GM12878 (cell line): ENCODE measurements around the gene NHERF2. TPM values are rescaled to one million over a fixed set of nuclear protein-coding genes. Genes with fewer than 3 reads are reported as not detected.

ENCODE experiments used
- ATAC-seq: fragments of 200-7000 bp; cut with Tn5 transposase; 3 replicates; pipeline ENCODE4 v1.9.1; 2020; ENCODE audit warnings: mild to moderate bottlenecking, moderate library complexity
- BruUV-seq: library from RNA; stranded (reverse); fragments of 400-500 nt; replicated peaks from 2 replicates; lab custom pipeline; 2021; lab: Mats Ljungman, UMichigan
- CTCF ChIA-PET: fragments of 300-600 bp; sonication (Branson Sonifier 250); formaldehyde crosslinking; extraction: SDS; loops from one replicate; lab custom pipeline; 2021; ENCODE audit warnings: inconsistent platforms; lab: Yijun Ruan, JAX
- POLR2A ChIA-PET: fragments of 350-600 bp; formaldehyde crosslinking; extraction: SDS; loops from one replicate; lab custom pipeline; 2021; ENCODE audit warnings: inconsistent platforms; lab: Charles Lee
- RAD21 ChIA-PET: fragments of 300-600 bp; sonication (Branson Sonifier 250); formaldehyde crosslinking; loops from one replicate; lab custom pipeline; 2023; ENCODE audit warnings: antibody characterized with exemption; ENCODE audit not compliant: unreplicated experiment; lab: Charles Lee
- SMC1A ChIA-PET: fragments of 300-600 bp; sonication (Branson Sonifier 250); formaldehyde crosslinking; loops from one replicate; lab custom pipeline; 2023; ENCODE audit not compliant: unreplicated experiment, uncharacterized antibody; lab: Charles Lee
- DNase-seq: peaks from one replicate; pipeline ENCODE4 v3.0.0-alpha.2; 2011; ENCODE audit warnings: low read depth, low spot score
- FAIRE-seq: peaks from 3 replicates; lab custom pipeline; 2011; peaks lifted over from hg19 to GRCh38; lab: Jason Lieb, UNC
- H2AFZ ChIP-seq: 2 replicates; pipeline ENCODE4 v1.6.0; 2011; ENCODE audit warnings: low read depth, low read length, control low read depth; ENCODE audit not compliant: control insufficient read depth
- H3K27ac ChIP-seq: 2 replicates; pipeline ENCODE4 v1.5.1; 2011; ENCODE audit warnings: control low read depth; ENCODE audit not compliant: control insufficient read depth, insufficient read depth
- H3K27me3 ChIP-seq, 2 experiments: replicated peaks in 1 of 2; 2 replicates each; pipeline versions ENCODE4 v1.6.0 to v1.6.1; 2011; ENCODE audit warnings: low read length in 1 of 2; ENCODE audit not compliant: control insufficient read depth in 2 of 2, insufficient read depth in 2 of 2
- H3K36me3 ChIP-seq, 2 experiments: 2 replicates each; pipeline ENCODE4 v1.5.1; 2011; ENCODE audit warnings: low read length in 1 of 2; ENCODE audit not compliant: control insufficient read depth in 2 of 2, insufficient read depth in 2 of 2
- H3K4me1 ChIP-seq: 2 replicates; pipeline ENCODE4 v1.6.1; 2011; ENCODE audit warnings: mild to moderate bottlenecking, low read length, moderate library complexity, mixed read lengths; ENCODE audit not compliant: control insufficient read depth, insufficient read depth
- H3K4me2 ChIP-seq: 2 replicates; pipeline ENCODE4 v1.6.0; 2011; ENCODE audit warnings: control low read depth; ENCODE audit not compliant: control insufficient read depth, insufficient read depth
- H3K4me3 ChIP-seq: fragments of 200-600 bp; sonication (generic); 2 replicates; pipeline ENCODE4 v1.5.1; 2016
- H3K79me2 ChIP-seq: 2 replicates; pipeline ENCODE4 v1.6.0; 2011; ENCODE audit warnings: low read length; ENCODE audit not compliant: control insufficient read depth, insufficient read depth
- H3K9ac ChIP-seq: 2 replicates; pipeline ENCODE4 v1.8.0; 2011; ENCODE audit warnings: low read length, control low read depth, mixed read lengths; ENCODE audit not compliant: control insufficient read depth, insufficient read depth
- H3K9me3 ChIP-seq: replicated peaks from 3 replicates; pipeline ENCODE4 v1.5.1; 2011; ENCODE audit warnings: mild to moderate bottlenecking, low read length; ENCODE audit not compliant: control insufficient read depth, insufficient read depth
- H4K20me1 ChIP-seq: 2 replicates; pipeline ENCODE4 v1.6.0; 2011; ENCODE audit not compliant: control insufficient read depth, insufficient read depth
- CBFB ChIP-seq: IDR thresholded peaks from 2 replicates; pipeline ENCODE4 v1.6.1; 2016; ENCODE audit warnings: antibody characterized with exemption, low read depth
- CEBPZ ChIP-seq: fragments of 150-350 bp; IDR thresholded peaks from 2 replicates; pipeline ENCODE4 v1.6.1; 2016; ENCODE audit warnings: low read depth, low read length
- CHD2 ChIP-seq: IDR thresholded peaks from 2 replicates; pipeline ENCODE4 v1.6.1; 2011; ENCODE audit warnings: low read depth, low read length, improper control_type of control experiment, borderline replicate concordance
- CHD4 ChIP-seq: fragments of 200-600 bp; sonication (generic); IDR thresholded peaks from 2 replicates; pipeline ENCODE4 v1.6.1; 2016; ENCODE audit warnings: mild to moderate bottlenecking
- ESRRA ChIP-seq: IDR thresholded peaks from 2 replicates; pipeline ENCODE4 v1.6.1; 2012; ENCODE audit warnings: mild to moderate bottlenecking, low read length, improper control_type of control experiment
- FOXM1 ChIP-seq: IDR thresholded peaks from 2 replicates; pipeline ENCODE4 v1.6.1; 2012; ENCODE audit warnings: low read depth, mild to moderate bottlenecking, inconsistent platforms, low read length, moderate library complexity
- IKZF2 ChIP-seq, 2 experiments: fragments of 450-650 bp; IDR thresholded peaks; 2 replicates each; pipeline ENCODE4 v1.6.1; 2017; ENCODE audit warnings: mild to moderate bottlenecking in 2 of 2, moderate library complexity in 2 of 2
- MYB ChIP-seq: fragments of 150-350 bp; IDR thresholded peaks from 2 replicates; pipeline ENCODE4 v1.6.1; 2014; ENCODE audit warnings: mild to moderate bottlenecking, low read depth, low read length, borderline replicate concordance
- NR2F1 ChIP-seq: fragments of 450-650 bp; conservative IDR thresholded peaks from 2 replicates; pipeline ENCODE4 v1.6.1; 2017; ENCODE audit warnings: mild to moderate bottlenecking
- SMAD5 ChIP-seq: IDR thresholded peaks from 2 replicates; pipeline ENCODE4 v1.6.1; 2016; ENCODE audit warnings: antibody characterized with exemption, low read depth
- SPI1 ChIP-seq: IDR thresholded peaks from 2 replicates; pipeline ENCODE4 v1.6.1; 2011; ENCODE audit warnings: low read depth, mild to moderate bottlenecking, low read length, moderate library complexity, borderline replicate concordance; ENCODE audit not compliant: insufficient read depth
- WRNIP1 ChIP-seq: IDR thresholded peaks from 2 replicates; pipeline ENCODE4 v1.6.1; 2011; ENCODE audit warnings: low read depth, low read length, improper control_type of control experiment, borderline replicate concordance
- YBX1 ChIP-seq: fragments of 450-650 bp; IDR thresholded peaks from 2 replicates; pipeline ENCODE4 v1.6.1; 2016; ENCODE audit warnings: antibody characterized with exemption
- ZBED1 ChIP-seq: IDR thresholded peaks from 2 replicates; pipeline ENCODE4 v1.6.1; 2016; ENCODE audit warnings: borderline replicate concordance
- ZNF592 ChIP-seq: fragments of 450-650 bp; IDR thresholded peaks from 2 replicates; pipeline ENCODE4 v1.6.1; 2017; ENCODE audit warnings: mild to moderate bottlenecking, moderate library complexity
- WGBS: methylation state at CpG from one replicate; pipeline ENCODE4 v1.1.6; 2016; ENCODE audit warnings: low lambda C conversion rate; ENCODE audit not compliant: insufficient replicate concordance, insufficient coverage; ENCODE audit errors: missing lambda C conversion rate; 5-methylcytosine and 5-hydroxymethylcytosine counted together
- in situ Hi-C: fragments of 300-500 bp; cut with MboI; formaldehyde crosslinking; loops from 9 replicates; pipeline ENCODE4 v1.14.3; 2018; ENCODE audit warnings: mixed read lengths
- intact Hi-C: fragments of 100-400 bp; cut with micrococcal nuclease; formaldehyde crosslinking; loops from one replicate; pipeline ENCODE4 v1.14.2; 2022; ENCODE audit not compliant: unreplicated experiment
- polyA plus RNA-seq, 11 experiments: library from polyadenylated mRNA; depleted of rRNA in 4 of 11; unstranded in 6 of 11; stranded (reverse) in 5 of 11; fragments of >200 nt; fragmentation: Nextera tagmentation in 4 of 11; fragmentation: Illumina TruSeq in 1 of 11; extraction: Ambion mirVana in 4 of 11; extraction: Trizol in 1 of 11; gene quantifications; 1 replicate in 1 of 11; 2 replicates in 10 of 11; pipeline versions ENCODE4 v1.2.1 to v1.2.3, GENCODE V29; 2011 to 2016; ENCODE audit warnings: inconsistent platforms in 2 of 11, missing spikeins in 2 of 11, low read depth in 1 of 11
- total RNA-seq, 4 experiments: library from RNA; depleted of rRNA in 3 of 4; stranded (reverse); fragments of >200 nt in 3 of 4; fragmentation: Illumina TruSeq in 1 of 4; extraction: Trizol in 1 of 4; gene quantifications; 2 replicates each; pipeline versions ENCODE4 v1.2.1 to v1.2.3, GENCODE V29; 2013 to 2021

The NHERF2 gene
- total and polyA plus RNA-seq, 10 of the 15 experiments (the other 5 are each of a cell fraction or from before 2014, with no cell fraction given): 0.05 to 0.31 (median 0.08) TPM; not detected in 4

- Histone ChIP-seq H4K20me1 (peaks cover 5% of the 10 kb centered on the region; the same call in 1 of the 2 replicates), H3K4me2 (peak overlapping the region; percentile 93), H3K27me3 (peaks cover 14 to 17% of the 10 kb centered on the region in 2 experiments), H3K4me1 (peaks cover 7% of the 10 kb centered on the region), H3K4me3 (peak overlapping the region; percentile 19; the same call in 1 of the 2 replicates), H3K36me3 (no peaks in the 10 kb centered on the region), H3K27ac (no peak overlapping the region), H3K9ac (0 out of 2 replicates have a peak overlapping the region, but pooled peaks have one; percentile 43), H3K79me2 (no peaks in the 10 kb centered on the region), H2AFZ (peak overlapping the region; percentile 90), H3K9me3 (no peaks in the 10 kb centered on the region)
- CTCF ChIA-PET: interaction anchor here (0.6 to 4.4 kb wide), 17 partner anchors 9 to 228 kb away, joined by 3 to 79 read pairs (median 6); partner anchors contain the start of genes ECI1, NTHL1, PKD1 and RAB26
- RAD21 ChIA-PET: interaction anchor here (1.0 to 2.2 kb wide), 5 partner anchors 21 to 117 kb away, joined by 3 to 21 read pairs (median 3); partner anchors contain the start of genes NTHL1 and TSC2
- SMC1A ChIA-PET: interaction anchor here (0.9 to 1.6 kb wide), 5 partner anchors 98 to 228 kb away, joined by 3 to 10 read pairs (median 4); partner anchors contain the start of gene ECI1
- intact Hi-C loops: loop anchor here (1.0 kb wide), 1 partner anchor 117 kb away; no protein-coding TSS in a partner anchor
- in situ Hi-C loops: loop anchor here (5.0 kb wide), 1 partner anchor 119 kb away; no protein-coding TSS in a partner anchor
- POLR2A ChIA-PET: interaction anchor here (0.6 to 1.5 kb wide), 3 partner anchors 27 to 132 kb away, joined by 3 to 7 read pairs (median 4); partner anchors contain the start of gene TRAF7
- WGBS: 15% methylated on average over 40 of the region's 53 CpGs
- peak; percentile 84 for ATAC-seq
- peak; percentile 97 for FAIRE-seq
- BruUV-seq: no TSS peak
- peak; percentile 51 for DNase-seq
- no peak for TF ChIP-seq MYB
- TF ChIP-seq ZBED1: no peak
- TF ChIP-seq FOXM1: no peak
- no peak for TF ChIP-seq CHD2
- TF ChIP-seq YBX1: no peak
- TF ChIP-seq SMAD5: no peak
- TF ChIP-seq CBFB: no peak
- TF ChIP-seq CHD4: no peak
- TF ChIP-seq CEBPZ: no peak
- TF ChIP-seq SPI1: peak; percentile 32; the same call in 1 of the 2 replicates
- no peak for TF ChIP-seq IKZF2 (IDR thresholded peaks at IDR 0.05)
- no peak for TF ChIP-seq WRNIP1
- TF ChIP-seq ESRRA: no peak
- TF ChIP-seq NR2F1: no peak
- no peak for TF ChIP-seq ZNF592
Measured at GRCh38 chr16:2023092-2024031, 3.3 kb upstream of the NHERF2 start.
